ENCODE results near the gene SSBP2. TPM values are rescaled to one million over a fixed set of nuclear protein-coding genes. Genes with fewer than 3 reads are reported as not detected.

Gene SSBP2
- total RNA-seq, 2 experiments from 2014 or later = 11.7 to 12.9 TPM

DNA sequence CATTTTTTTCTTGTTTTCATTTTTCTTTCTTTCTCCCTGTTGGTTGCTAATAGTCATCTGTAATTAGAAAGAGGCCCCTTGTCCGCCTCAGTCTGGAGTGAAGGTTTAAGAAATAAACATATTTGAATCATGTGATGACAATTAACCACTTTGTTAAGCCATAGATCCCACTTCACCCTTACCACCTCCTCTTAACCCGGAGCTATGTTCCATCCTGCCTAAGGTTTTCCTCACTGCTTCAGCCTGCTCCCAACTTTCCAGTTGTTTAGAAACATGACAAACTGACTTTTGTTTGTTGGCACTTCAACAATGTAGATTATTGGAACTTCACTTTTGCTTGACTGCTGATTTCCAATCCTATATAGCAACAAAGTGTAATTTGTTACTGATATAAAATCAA lies 37.4 kb upstream of the SSBP2 start:
- POLR2A ChIA-PET = interaction anchor here (0.7 kb wide), 1 partner anchor 356 kb away, joined by 3 read pairs; no protein-coding TSS in a partner anchor
- DNase-seq = no peak
- TF ChIP-seq CTCF (IDR thresholded peaks at IDR 0.05) = no peak
- no peak for ATAC-seq
- Mint-ChIP-seq H3K27me3 (no peaks in the 10 kb centered on the region), H3K9me3 (no peaks in the 10 kb centered on the region), H3K36me3 (ENCODE audit: low read depth) (no peaks in the 10 kb centered on the region), H3K27ac (no peak overlapping the region), H3K4me1 (ENCODE audit: low read depth) (peaks cover 11% of the 10 kb centered on the region), H3K4me3 (no peak overlapping the region)
- intact Hi-C loops (cut with micrococcal nuclease) = no loop called here
- CTCF ChIA-PET = interaction anchor here (0.9 to 1.0 kb wide), 2 partner anchors 10 to 264 kb away, joined by 3 read pairs; no protein-coding TSS in a partner anchor

GRCh38 chr5:81787474-81788242 lies 36.8 kb upstream of the SSBP2 start:
- POLR2A ChIA-PET = no interaction called here
- H3K27ac Mint-ChIP-seq = no peak overlapping the region
- H3K36me3 Mint-ChIP-seq (ENCODE audit: low read depth) = no peaks in the 10 kb centered on the region
- ATAC-seq (no peak), DNase-seq (no peak)
- no peak for TF ChIP-seq CTCF (IDR thresholded peaks at IDR 0.05)
- H3K4me3 Mint-ChIP-seq = no peak overlapping the region
- CTCF ChIA-PET = interaction anchor here (0.9 to 1.0 kb wide), 2 partner anchors 9 to 263 kb away, joined by 3 read pairs; no protein-coding TSS in a partner anchor
- H3K9me3 Mint-ChIP-seq = no peaks in the 10 kb centered on the region
- peaks cover 11% of the 10 kb centered on the region for H3K4me1 Mint-ChIP-seq (ENCODE audit: low read depth)
- intact Hi-C loops (cut with micrococcal nuclease) = no loop called here
- no peaks in the 10 kb centered on the region for H3K27me3 Mint-ChIP-seq

DNA sequence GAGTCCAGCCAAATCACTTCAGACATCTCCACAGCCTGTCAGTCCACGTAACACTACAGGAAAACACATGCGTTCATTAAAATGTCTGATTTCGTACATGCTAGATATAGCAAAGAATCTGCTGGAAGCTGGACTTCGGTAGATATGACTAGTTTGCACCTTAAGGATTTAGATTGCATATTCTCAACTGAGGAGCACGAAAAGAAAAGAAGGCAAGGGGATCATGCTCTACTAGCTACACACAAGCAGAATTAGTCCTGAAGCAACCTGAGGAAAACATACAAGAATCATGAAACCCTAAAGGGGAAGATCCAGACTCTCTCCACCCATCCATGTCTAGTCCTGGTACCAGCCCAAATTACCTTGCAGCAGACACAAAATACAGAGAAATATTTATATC lies 36.1 kb upstream of the SSBP2 start:
- Mint-ChIP-seq H3K9me3 (no peaks in the 10 kb centered on the region), H3K27ac (no peak overlapping the region), H3K36me3 (ENCODE audit: low read depth) (no peaks in the 10 kb centered on the region), H3K4me3 (no peak overlapping the region), H3K27me3 (no peaks in the 10 kb centered on the region), H3K4me1 (ENCODE audit: low read depth) (peaks cover 11% of the 10 kb centered on the region)
- ChIA-PET POLR2A (no interaction called here), CTCF (interaction anchor here (0.6 kb wide), 1 partner anchor 308 kb away, joined by 3 read pairs; no protein-coding TSS in a partner anchor)
- ATAC-seq = no peak
- intact Hi-C loops (cut with micrococcal nuclease) = no loop called here
- DNase-seq = no peak
- no peak for TF ChIP-seq CTCF (IDR thresholded peaks at IDR 0.05)

GRCh38 chr5:81786496-81786895 lies 35.6 kb upstream of the SSBP2 start:
- intact Hi-C loops (cut with micrococcal nuclease) = no loop called here
- H3K9me3 Mint-ChIP-seq = no peaks in the 10 kb centered on the region
- DNase-seq (no peak), ATAC-seq (no peak)
- POLR2A ChIA-PET = no interaction called here
- no peaks in the 10 kb centered on the region for H3K27me3 Mint-ChIP-seq
- CTCF ChIA-PET = interaction anchor here (0.6 to 1.1 kb wide), 2 partner anchors 309 to 473 kb away, joined by 3 to 4 read pairs; no protein-coding TSS in a partner anchor
- H3K4me3 Mint-ChIP-seq = no peak overlapping the region
- H3K36me3 Mint-ChIP-seq (ENCODE audit: low read depth) = no peaks in the 10 kb centered on the region
- H3K4me1 Mint-ChIP-seq (ENCODE audit: low read depth) = peaks cover 11% of the 10 kb centered on the region
- H3K27ac Mint-ChIP-seq = no peak overlapping the region
- TF ChIP-seq CTCF (IDR thresholded peaks at IDR 0.05) = no peak

GRCh38 chr5:81785322-81785721 lies 34.4 kb upstream of the SSBP2 start:
- ChIA-PET POLR2A (interaction anchor here (0.7 kb wide), 1 partner anchor 9 kb away, joined by 3 read pairs; no protein-coding TSS in a partner anchor), CTCF (interaction anchor here (0.7 to 1.1 kb wide), 2 partner anchors 10 to 474 kb away, joined by 3 to 4 read pairs; no protein-coding TSS in a partner anchor)
- Mint-ChIP-seq H3K36me3 (ENCODE audit: low read depth) (no peaks in the 10 kb centered on the region), H3K4me3 (no peak overlapping the region), H3K27ac (no peak overlapping the region), H3K27me3 (no peaks in the 10 kb centered on the region), H3K9me3 (no peaks in the 10 kb centered on the region), H3K4me1 (ENCODE audit: low read depth) (peaks cover 13% of the 10 kb centered on the region)
- no peak for ATAC-seq
- no peak for TF ChIP-seq CTCF (IDR thresholded peaks at IDR 0.05)
- no peak for DNase-seq
- intact Hi-C loops (cut with micrococcal nuclease) = no loop called here
